HEK293 (cell line): ENCODE data around the gene ZNF469.

Experiments
- CTCF ChIA-PET: fragments of 350-600 bp; formaldehyde crosslinking; extraction: SDS; loops from one replicate; lab custom pipeline; 2021; ENCODE audit warnings: antibody characterized with exemption; lab: Yijun Ruan, JAX
- POLR2A ChIA-PET: fragments of 300-600 bp; formaldehyde crosslinking; extraction: SDS; loops from one replicate; lab custom pipeline; 2020; ENCODE audit warnings: antibody characterized with exemption, inconsistent platforms; lab: Yijun Ruan, JAX
- H3K27ac ChIP-seq: fragments of 200-500 bp; sonication (Bioruptor generic); 2 replicates; pipeline ENCODE4 v1.5.1; 2014; ENCODE audit warnings: low read depth, low read length, control low read depth, inconsistent platforms; ENCODE audit errors: extremely low read depth
- H3K36me3 ChIP-seq, 2 experiments: fragments of 200-500 bp in 1 of 2; sonication (Bioruptor generic) in 1 of 2; 1 replicate in 1 of 2; 2 replicates in 1 of 2; pipeline ENCODE4 v1.5.1; 2014 to 2017; ENCODE audit warnings: inconsistent platforms in 2 of 2, low read length in 2 of 2; ENCODE audit not compliant: control insufficient read depth in 2 of 2, insufficient read depth in 1 of 2
- H3K4me1 ChIP-seq: fragments of 200-500 bp; sonication (Bioruptor generic); 2 replicates; pipeline ENCODE4 v1.5.1; 2014; ENCODE audit warnings: mild to moderate bottlenecking, low read length, inconsistent platforms; ENCODE audit not compliant: control insufficient read depth, insufficient read depth
- H3K4me3 ChIP-seq: 2 replicates; pipeline ENCODE4 v1.5.1; 2011; ENCODE audit warnings: low read depth, mild to moderate bottlenecking, control low read depth, low read length, moderate library complexity
- H3K9me3 ChIP-seq: fragments of 200-500 bp; sonication (Bioruptor generic); 2 replicates; pipeline ENCODE4 v1.5.1; 2014; ENCODE audit warnings: low read depth, low read length, inconsistent platforms; ENCODE audit not compliant: control insufficient read depth, insufficient read depth
- KLF1 ChIP-seq: fragments of 450-650 bp; formaldehyde crosslinking; IDR thresholded peaks from 2 replicates; pipeline ENCODE4 v1.5.1; 2016; ENCODE audit warnings: missing biosample characterization, missing genetic modification characterization
- KLF16 ChIP-seq: fragments of 450-650 bp; formaldehyde crosslinking; IDR thresholded peaks from 2 replicates; pipeline ENCODE4 v1.5.1; 2017; ENCODE audit warnings: missing biosample characterization, missing genetic modification characterization
- SCRT1 ChIP-seq: fragments of 450-650 bp; formaldehyde crosslinking; IDR thresholded peaks from 2 replicates; pipeline ENCODE4 v1.5.1; 2016; ENCODE audit warnings: missing biosample characterization, missing genetic modification characterization, borderline replicate concordance
- WT1 ChIP-seq: fragments of 450-650 bp; formaldehyde crosslinking; IDR thresholded peaks from 2 replicates; pipeline ENCODE4 v1.5.1; 2016; ENCODE audit warnings: missing biosample characterization, missing genetic modification characterization
- ZNF16 ChIP-seq: fragments of 450-650 bp; formaldehyde crosslinking; IDR thresholded peaks from 2 replicates; pipeline ENCODE4 v1.5.1; 2016; ENCODE audit warnings: low read depth, missing biosample characterization, missing genetic modification characterization
- ZNF335 ChIP-seq: fragments of 450-650 bp; formaldehyde crosslinking; conservative IDR thresholded peaks from 2 replicates; pipeline ENCODE4 v1.5.1; 2016; ENCODE audit warnings: missing biosample characterization, missing genetic modification characterization
- ZNF341 ChIP-seq: fragments of 450-650 bp; formaldehyde crosslinking; IDR thresholded peaks from 2 replicates; pipeline ENCODE4; 2016; ENCODE audit warnings: low read depth, missing biosample characterization, missing genetic modification characterization
- TF ChIP-seq, protein P1 (sequence below): fragments of 450-650 bp; formaldehyde crosslinking; conservative IDR thresholded peaks from 2 replicates; pipeline ENCODE4 v1.5.1; 2016; ENCODE audit warnings: low read depth, missing biosample characterization, missing genetic modification characterization
- TF ChIP-seq, protein P2 (sequence below): fragments of 450-650 bp; formaldehyde crosslinking; IDR thresholded peaks from 2 replicates; pipeline ENCODE4 v1.5.1; 2016; ENCODE audit warnings: missing biosample characterization, missing genetic modification characterization
- TF ChIP-seq, protein P3 (sequence below): fragments of 450-650 bp; formaldehyde crosslinking; IDR thresholded peaks from 2 replicates; pipeline ENCODE4; 2016; ENCODE audit warnings: missing biosample characterization, missing genetic modification characterization
- TF ChIP-seq, protein P4 (sequence below): fragments of 450-650 bp; formaldehyde crosslinking; IDR thresholded peaks from 2 replicates; pipeline ENCODE4 v1.5.1; 2017; ENCODE audit warnings: missing biosample characterization, missing genetic modification characterization

The ZNF469 gene

DNA sequence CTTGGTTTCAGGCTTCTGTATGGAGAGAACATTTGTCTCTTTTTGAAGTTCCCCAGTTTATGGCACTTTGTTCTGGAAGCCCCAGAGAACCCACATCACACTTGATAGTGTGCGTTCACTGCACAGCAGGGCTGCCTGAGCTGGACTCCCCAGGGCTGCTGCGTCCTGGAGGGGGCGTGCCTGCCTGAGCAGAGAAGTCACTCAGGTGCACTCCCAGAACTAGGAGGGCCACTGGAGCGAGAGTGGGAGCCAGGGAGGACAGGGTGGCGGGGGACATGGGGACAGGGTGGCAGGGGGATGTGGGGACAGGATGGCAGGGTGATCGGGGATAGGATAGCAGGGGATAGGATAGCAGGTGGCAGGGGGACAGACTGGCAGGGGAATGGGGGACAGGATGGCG lies 43.9 kb upstream of the ZNF469 start (continued):
- TF ChIP-seq ZNF16 (tag by site-specific recombination): no peak
- TF ChIP-seq, protein P1, sequence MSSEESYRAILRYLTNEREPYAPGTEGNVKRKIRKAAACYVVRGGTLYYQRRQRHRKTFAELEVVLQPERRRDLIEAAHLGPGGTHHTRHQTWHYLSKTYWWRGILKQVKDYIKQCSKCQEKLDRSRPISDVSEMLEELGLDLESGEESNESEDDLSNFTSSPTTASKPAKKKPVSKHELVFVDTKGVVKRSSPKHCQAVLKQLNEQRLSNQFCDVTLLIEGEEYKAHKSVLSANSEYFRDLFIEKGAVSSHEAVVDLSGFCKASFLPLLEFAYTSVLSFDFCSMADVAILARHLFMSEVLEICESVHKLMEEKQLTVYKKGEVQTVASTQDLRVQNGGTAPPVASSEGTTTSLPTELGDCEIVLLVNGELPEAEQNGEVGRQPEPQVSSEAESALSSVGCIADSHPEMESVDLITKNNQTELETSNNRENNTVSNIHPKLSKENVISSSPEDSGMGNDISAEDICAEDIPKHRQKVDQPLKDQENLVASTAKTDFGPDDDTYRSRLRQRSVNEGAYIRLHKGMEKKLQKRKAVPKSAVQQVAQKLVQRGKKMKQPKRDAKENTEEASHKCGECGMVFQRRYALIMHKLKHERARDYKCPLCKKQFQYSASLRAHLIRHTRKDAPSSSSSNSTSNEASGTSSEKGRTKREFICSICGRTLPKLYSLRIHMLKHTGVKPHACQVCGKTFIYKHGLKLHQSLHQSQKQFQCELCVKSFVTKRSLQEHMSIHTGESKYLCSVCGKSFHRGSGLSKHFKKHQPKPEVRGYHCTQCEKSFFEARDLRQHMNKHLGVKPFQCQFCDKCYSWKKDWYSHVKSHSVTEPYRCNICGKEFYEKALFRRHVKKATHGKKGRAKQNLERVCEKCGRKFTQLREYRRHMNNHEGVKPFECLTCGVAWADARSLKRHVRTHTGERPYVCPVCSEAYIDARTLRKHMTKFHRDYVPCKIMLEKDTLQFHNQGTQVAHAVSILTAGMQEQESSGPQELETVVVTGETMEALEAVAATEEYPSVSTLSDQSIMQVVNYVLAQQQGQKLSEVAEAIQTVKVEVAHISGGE (tag by site-specific recombination): no peak

DNA sequence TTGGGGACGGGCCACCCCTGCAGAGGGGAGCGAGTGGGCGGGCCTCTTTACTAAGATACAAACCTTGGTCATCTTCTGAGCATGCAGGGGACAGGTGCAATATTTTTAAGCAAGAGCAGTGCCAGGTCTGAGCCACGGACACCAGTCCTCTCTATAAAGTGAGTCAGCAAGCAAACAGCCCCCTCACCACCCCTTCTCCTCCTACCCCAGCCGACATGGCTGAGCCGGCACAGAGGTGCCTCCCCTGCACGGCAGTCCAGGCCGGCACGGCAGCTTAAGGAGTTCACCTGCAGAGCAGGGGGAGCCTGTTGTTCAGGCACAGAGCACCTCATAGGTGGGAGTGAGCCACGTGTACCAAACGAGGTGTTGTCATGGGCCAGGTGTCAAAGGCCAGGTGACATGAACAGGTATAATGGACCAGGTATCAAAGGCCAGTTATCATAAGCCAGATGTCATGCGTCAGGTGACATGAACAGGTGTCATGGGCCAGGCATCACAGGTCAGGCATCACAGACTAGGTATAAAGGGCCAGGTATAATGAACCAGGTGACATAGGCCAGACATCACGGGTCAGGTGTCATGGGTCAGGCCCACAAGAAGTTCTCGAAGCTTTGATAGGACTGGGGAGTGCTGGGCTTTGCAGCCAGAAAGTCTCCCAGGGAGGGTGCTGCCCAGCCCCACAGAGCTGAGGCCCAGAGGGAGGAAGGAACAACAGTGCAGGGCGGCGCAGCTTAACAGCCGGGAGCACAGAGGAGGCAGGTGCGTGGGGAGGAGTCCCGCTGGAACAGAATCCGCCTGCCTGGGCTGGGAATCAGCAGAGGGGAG lies 42.6 kb upstream of the ZNF469 start:
- no peak overlapping the region for H3K4me3 ChIP-seq
- TF ChIP-seq, protein P2, sequence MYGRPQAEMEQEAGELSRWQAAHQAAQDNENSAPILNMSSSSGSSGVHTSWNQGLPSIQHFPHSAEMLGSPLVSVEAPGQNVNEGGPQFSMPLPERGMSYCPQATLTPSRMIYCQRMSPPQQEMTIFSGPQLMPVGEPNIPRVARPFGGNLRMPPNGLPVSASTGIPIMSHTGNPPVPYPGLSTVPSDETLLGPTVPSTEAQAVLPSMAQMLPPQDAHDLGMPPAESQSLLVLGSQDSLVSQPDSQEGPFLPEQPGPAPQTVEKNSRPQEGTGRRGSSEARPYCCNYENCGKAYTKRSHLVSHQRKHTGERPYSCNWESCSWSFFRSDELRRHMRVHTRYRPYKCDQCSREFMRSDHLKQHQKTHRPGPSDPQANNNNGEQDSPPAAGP (tag by site-specific recombination): peak; percentile 71; the same call in 1 of the 2 replicates
- TF ChIP-seq WT1 (tag by site-specific recombination): peak; percentile 32; the same call in 1 of the 2 replicates
- peak; percentile 79 for TF ChIP-seq KLF1 (tag by site-specific recombination)
- peak; percentile 55; the same call in 1 of the 2 replicates for TF ChIP-seq SCRT1 (tag by site-specific recombination)
- TF ChIP-seq, protein P3, sequence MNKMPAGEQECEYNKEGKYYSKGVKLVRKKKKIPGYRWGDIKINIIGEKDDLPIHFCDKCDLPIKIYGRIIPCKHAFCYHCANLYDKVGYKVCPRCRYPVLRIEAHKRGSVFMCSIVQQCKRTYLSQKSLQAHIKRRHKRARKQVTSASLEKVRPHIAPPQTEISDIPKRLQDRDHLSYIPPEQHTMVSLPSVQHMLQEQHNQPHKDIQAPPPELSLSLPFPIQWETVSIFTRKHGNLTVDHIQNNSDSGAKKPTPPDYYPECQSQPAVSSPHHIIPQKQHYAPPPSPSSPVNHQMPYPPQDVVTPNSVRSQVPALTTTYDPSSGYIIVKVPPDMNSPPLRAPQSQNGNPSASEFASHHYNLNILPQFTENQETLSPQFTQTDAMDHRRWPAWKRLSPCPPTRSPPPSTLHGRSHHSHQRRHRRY (tag by site-specific recombination): no peak
- TF ChIP-seq ZNF341 (tag by site-specific recombination): 0 out of 2 replicates have a peak, but pooled peaks have one; percentile 17
- TF ChIP-seq, all 188 proteins: peak for 5
- no peaks in the 10 kb centered on the region for H3K9me3 ChIP-seq
- H3K36me3 ChIP-seq: no peaks in the 10 kb centered on the region
- ChIA-PET CTCF (no interaction called here), POLR2A (no interaction called here)
- no peaks in the 10 kb centered on the region for H3K4me1 ChIP-seq
- no peak overlapping the region for H3K27ac ChIP-seq

DNA sequence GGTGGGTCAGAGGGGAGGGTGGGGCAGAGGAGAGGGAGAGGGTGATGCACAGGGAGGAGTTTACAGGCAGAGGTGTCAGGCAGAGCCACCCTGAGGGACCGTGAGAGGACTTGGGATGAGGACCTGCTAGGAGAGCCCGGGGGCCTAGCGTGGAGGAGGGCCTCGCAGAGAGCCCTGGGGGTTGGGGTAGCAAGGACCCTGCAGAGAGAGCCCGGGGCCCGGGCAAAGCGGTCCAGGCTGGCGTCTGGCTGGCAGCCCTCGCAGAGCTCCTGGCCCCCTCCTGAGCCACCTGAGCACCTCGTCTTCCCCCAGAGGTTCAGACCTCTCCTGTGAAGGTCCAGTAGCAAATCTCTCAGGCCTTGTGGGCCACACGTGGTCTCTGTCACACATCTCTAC lies 42.0 kb upstream of the ZNF469 start:
- ChIA-PET POLR2A (no interaction called here), CTCF (no interaction called here)
- no peak overlapping the region for H3K4me3 ChIP-seq
- H3K4me1 ChIP-seq: no peaks in the 10 kb centered on the region
- TF ChIP-seq, protein P4, sequence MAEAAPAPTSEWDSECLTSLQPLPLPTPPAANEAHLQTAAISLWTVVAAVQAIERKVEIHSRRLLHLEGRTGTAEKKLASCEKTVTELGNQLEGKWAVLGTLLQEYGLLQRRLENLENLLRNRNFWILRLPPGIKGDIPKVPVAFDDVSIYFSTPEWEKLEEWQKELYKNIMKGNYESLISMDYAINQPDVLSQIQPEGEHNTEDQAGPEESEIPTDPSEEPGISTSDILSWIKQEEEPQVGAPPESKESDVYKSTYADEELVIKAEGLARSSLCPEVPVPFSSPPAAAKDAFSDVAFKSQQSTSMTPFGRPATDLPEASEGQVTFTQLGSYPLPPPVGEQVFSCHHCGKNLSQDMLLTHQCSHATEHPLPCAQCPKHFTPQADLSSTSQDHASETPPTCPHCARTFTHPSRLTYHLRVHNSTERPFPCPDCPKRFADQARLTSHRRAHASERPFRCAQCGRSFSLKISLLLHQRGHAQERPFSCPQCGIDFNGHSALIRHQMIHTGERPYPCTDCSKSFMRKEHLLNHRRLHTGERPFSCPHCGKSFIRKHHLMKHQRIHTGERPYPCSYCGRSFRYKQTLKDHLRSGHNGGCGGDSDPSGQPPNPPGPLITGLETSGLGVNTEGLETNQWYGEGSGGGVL (tag by site-specific recombination): no peak
- TF ChIP-seq KLF16 (no peak), ZNF335 (tag by site-specific recombination) (0 out of 2 replicates have a peak, but pooled peaks have one; percentile 17)
- TF ChIP-seq, protein P2 (tag by site-specific recombination): 0 out of 2 replicates have a peak, but pooled peaks have one; percentile 1
- no peak overlapping the region for H3K27ac ChIP-seq
- no peaks in the 10 kb centered on the region for H3K36me3 ChIP-seq
- no peaks in the 10 kb centered on the region for H3K9me3 ChIP-seq
